IMR-90 (cell line): ENCODE measurements around the gene OSBPL1A. TPM values are rescaled to one million over a fixed set of nuclear protein-coding genes. Genes with fewer than 3 reads are reported as not detected.
"Not testable (repeated sequence)": the region's sequence is repeated elsewhere in the genome, so short reads cannot be mapped to it uniquely, and the experiment has no call there.

Experiments used
- ATAC-seq: fragments of 200-7000 bp; cut with Tn5 transposase; 2 replicates; pipeline ENCODE4 v1.9.1; 2020; ENCODE audit warnings: low read depth, mild to moderate bottlenecking, moderate library complexity
- BruUV-seq: library from RNA; stranded (reverse); fragments of 400-500 nt; replicated peaks from 2 replicates; lab custom pipeline; 2021; lab: Mats Ljungman, UMichigan
- CTCF ChIA-PET: fragments of 300-600 bp; formaldehyde crosslinking; extraction: SDS; loops from one replicate; lab custom pipeline; 2021; ENCODE audit warnings: antibody characterized with exemption; lab: Yijun Ruan, JAX
- POLR2A ChIA-PET: fragments of 300-600 bp; sonication (Branson Sonifier 250); formaldehyde crosslinking; loops from one replicate; lab custom pipeline; 2022; ENCODE audit warnings: antibody characterized with exemption; ENCODE audit not compliant: unreplicated experiment; lab: Charles Lee
- DNase-seq: peaks from one replicate; pipeline ENCODE4 v3.0.0; 2013
- H2AFZ ChIP-seq: replicated peaks from 2 replicates; pipeline ENCODE3; 2013; ENCODE audit warnings: low read length, mild to moderate bottlenecking; ENCODE audit not compliant: poor library complexity
- H2AK5ac ChIP-seq: 2 replicates; pipeline ENCODE4 v1.6.1; 2013; ENCODE audit warnings: low read depth, low read length, inconsistent platforms
- H2AK9ac ChIP-seq: replicated peaks from 2 replicates; pipeline ENCODE3; 2013; ENCODE audit warnings: mild to moderate bottlenecking, low read depth, low read length, moderate library complexity; ENCODE audit not compliant: poor library complexity
- H2BK120ac ChIP-seq: 2 replicates; pipeline ENCODE4 v1.6.1; 2013; ENCODE audit warnings: low read depth, low read length, inconsistent platforms
- H2BK15ac ChIP-seq: 3 replicates; pipeline ENCODE4 v1.6.1; 2013; ENCODE audit warnings: low read depth, low read length, inconsistent platforms
- H2BK20ac ChIP-seq: 2 replicates; pipeline ENCODE4 v1.6.1; 2013; ENCODE audit warnings: low read depth, mild to moderate bottlenecking, inconsistent platforms, low read length, moderate library complexity
- H2BK5ac ChIP-seq: 2 replicates; pipeline ENCODE4 v1.6.1; 2013; ENCODE audit warnings: mild to moderate bottlenecking, low read depth, low read length, inconsistent platforms; ENCODE audit not compliant: poor library complexity, severe bottlenecking
- H3K14ac ChIP-seq: replicated peaks from 2 replicates; pipeline ENCODE4 v1.6.1; 2013; ENCODE audit warnings: low read depth, low read length, inconsistent platforms
- H3K18ac ChIP-seq: 2 replicates; pipeline ENCODE4 v1.6.1; 2013; ENCODE audit warnings: low read depth, low read length, control low read depth
- H3K23ac ChIP-seq: 2 replicates; pipeline ENCODE4 v1.6.1; 2013; ENCODE audit warnings: low read depth, low read length, inconsistent platforms
- H3K27ac ChIP-seq: 2 replicates; pipeline ENCODE4 v1.5.1; 2013; ENCODE audit warnings: mild to moderate bottlenecking, control low read depth, low read length; ENCODE audit not compliant: insufficient read depth
- H3K27me3 ChIP-seq: 2 replicates; pipeline ENCODE4 v1.6.1; 2013; ENCODE audit warnings: low read length; ENCODE audit not compliant: control insufficient read depth, insufficient read depth
- H3K36me3 ChIP-seq: 2 replicates; pipeline ENCODE4 v1.6.1; 2013; ENCODE audit warnings: low read length, mixed read lengths; ENCODE audit not compliant: control insufficient read depth, insufficient read depth
- H3K4ac ChIP-seq: 2 replicates; pipeline ENCODE4 v1.6.1; 2013; ENCODE audit warnings: low read depth, low read length, inconsistent platforms
- H3K4me1 ChIP-seq: 2 replicates; pipeline ENCODE4 v1.6.1; 2013; ENCODE audit warnings: low read length, mixed read lengths; ENCODE audit not compliant: control insufficient read depth, insufficient read depth
- H3K4me2 ChIP-seq: 2 replicates; pipeline ENCODE4 v1.6.1; 2013; ENCODE audit warnings: low read depth, mild to moderate bottlenecking, control low read depth, low read length, moderate library complexity
- H3K4me3 ChIP-seq: 2 replicates; pipeline ENCODE4 v1.5.1; 2013; ENCODE audit warnings: low read depth, mild to moderate bottlenecking, control low read depth, low read length, moderate library complexity; ENCODE audit not compliant: insufficient read depth
- H3K56ac ChIP-seq: 2 replicates; pipeline ENCODE4 v1.6.1; 2013; ENCODE audit warnings: low read length, inconsistent platforms; ENCODE audit not compliant: insufficient read depth; ENCODE audit errors: extremely low read depth
- H3K79me1 ChIP-seq, 2 experiments: 2 replicates each; pipeline ENCODE4 v1.6.1; 2013; ENCODE audit warnings: low read length in 2 of 2, inconsistent platforms in 1 of 2, low read depth in 1 of 2
- H3K9ac ChIP-seq: 2 replicates; pipeline ENCODE4 v1.6.1; 2013; ENCODE audit warnings: low read depth, low read length, control low read depth
- H3K9me1 ChIP-seq: 2 replicates; pipeline ENCODE4 v1.6.1; 2013; ENCODE audit warnings: low read length, inconsistent platforms; ENCODE audit not compliant: insufficient read depth
- H3K9me3 ChIP-seq: 2 replicates; pipeline ENCODE4 v1.6.1; 2013; ENCODE audit warnings: low read length; ENCODE audit not compliant: control insufficient read depth, insufficient read depth
- H4K20me1 ChIP-seq: 2 replicates; pipeline ENCODE4 v1.6.1; 2013; ENCODE audit warnings: low read length, inconsistent platforms; ENCODE audit not compliant: insufficient read depth
- H4K5ac ChIP-seq: 2 replicates; pipeline ENCODE4 v1.6.1; 2013; ENCODE audit warnings: mild to moderate bottlenecking, low read depth, low read length, control low read depth
- H4K8ac ChIP-seq, 2 experiments: 2 replicates each; pipeline ENCODE4 v1.6.1; 2013; ENCODE audit warnings: low read depth in 2 of 2, low read length in 2 of 2, control low read depth in 1 of 2, inconsistent platforms in 1 of 2
- H4K91ac ChIP-seq: 2 replicates; pipeline ENCODE4 v1.6.1; 2013; ENCODE audit warnings: low read depth, low read length, inconsistent platforms; ENCODE audit not compliant: insufficient read depth
- CTCF ChIP-seq: conservative IDR thresholded peaks from 2 replicates; pipeline ENCODE4 v1.5.1; 2012; ENCODE audit warnings: mild to moderate bottlenecking, low read depth, low read length, improper control_type of control experiment
- RAD21 ChIP-seq: IDR thresholded peaks from 2 replicates; pipeline ENCODE4 v1.6.1; 2012; ENCODE audit warnings: low read length, improper control_type of control experiment
- SMC3 ChIP-seq: fragments of 150-350 bp; IDR thresholded peaks from 2 replicates; pipeline ENCODE4 v1.6.1; 2016; ENCODE audit warnings: low read depth, mild to moderate bottlenecking, antibody characterized with exemption, low read length, moderate library complexity
- WGBS, 2 experiments: methylation state at CpG; one replicate each; pipeline versions ENCODE4 v1.1.5 to v1.1.7; 2013; ENCODE audit warnings: missing lambda C conversion rate in 2 of 2; ENCODE audit not compliant: insufficient read length in 1 of 2; ENCODE audit errors: extremely low coverage in 2 of 2; 5-methylcytosine and 5-hydroxymethylcytosine counted together
- dilution Hi-C: fragments of 300-500 bp; cut with HindIII; formaldehyde crosslinking; loops from one replicate; pipeline ENCODE4 v1.14.3; 2018; ENCODE audit warnings: low sequenced_read_pairs; ENCODE audit not compliant: unreplicated experiment
- in situ Hi-C: fragments of 300-500 bp; cut with MboI; formaldehyde crosslinking; loops from 3 replicates; pipeline ENCODE4 v1.14.3; 2019; ENCODE audit warnings: low sequenced_read_pairs, inconsistent platforms, mixed read lengths
- intact Hi-C: fragments of 100-400 bp; cut with micrococcal nuclease; formaldehyde crosslinking; loops from 2 replicates; pipeline ENCODE4 v1.10.0; 2022
- polyA plus RNA-seq, 3 experiments: library from polyadenylated mRNA; depleted of rRNA; stranded (reverse); fragments of >200 nt; gene quantifications; 2 replicates each; pipeline ENCODE4 v1.2.3, GENCODE V29; 2012; ENCODE audit warnings: low replicate concordance in 1 of 3
- total RNA-seq: library from RNA; depleted of rRNA; stranded (reverse); fragments of >200 nt; gene quantifications from 2 replicates; pipeline ENCODE4 v1.2.3, GENCODE V29; 2012

The OSBPL1A gene
- total and polyA plus RNA-seq, 2 of the 4 experiments (the other 2 are of a cell fraction): 29.4 to 70.4 TPM

GRCh38 chr18:24359787-24360530 lies 37.7 kb downstream of the OSBPL1A start:
- POLR2A ChIA-PET, H2BK20ac ChIP-seq, H4K91ac ChIP-seq, H3K18ac ChIP-seq, H4K5ac ChIP-seq, H3K4me3 ChIP-seq, H3K56ac ChIP-seq, H2BK5ac ChIP-seq, H2AK9ac ChIP-seq, H3K4ac ChIP-seq, H3K9ac ChIP-seq, H3K27ac ChIP-seq, BruUV-seq, H3K27me3 ChIP-seq, H4K20me1 ChIP-seq, H3K9me3 ChIP-seq, H3K9me1 ChIP-seq, H3K36me3 ChIP-seq, H2BK120ac ChIP-seq, H3K23ac ChIP-seq, H2BK15ac ChIP-seq, H3K14ac ChIP-seq, dilution Hi-C loops, H3K4me1 ChIP-seq, H3K79me1 ChIP-seq, H2AK5ac ChIP-seq: not testable (repeated sequence)
- Histone ChIP-seq H4K8ac (peak overlapping the region in 1 of 2 experiments; percentile 82; a peak in 1 of 4 replicates), H2AFZ (peak overlapping the region; percentile 86), H3K4me2 (peak overlapping the region; percentile 74)
- ATAC-seq (peak; percentile 86), DNase-seq (peak; percentile 63)
- TF ChIP-seq RAD21 (peak; percentile 84), SMC3 (peak; percentile 64), CTCF (peak; percentile 78)
- in situ Hi-C loops (loop anchor here (5.0 to 10.0 kb wide), 2 partner anchors 127 to 365 kb away; no protein-coding TSS in a partner anchor), intact Hi-C loops (loop anchor here (1.0 to 5.0 kb wide), 5 partner anchors 37 to 367 kb away; partner anchors contain the start of gene OSBPL1A)
- WGBS, 2 experiments: no CpG with 5 or more reads among the region's 9 CpGs
- CTCF ChIA-PET: interaction anchor here (0.6 to 3.6 kb wide), 11 partner anchors 8 to 128 kb away, joined by 3 to 13 read pairs (median 3); no protein-coding TSS in a partner anchor
